Peyer's patch (tissue), 4 donors: ENCODE data around the gene RNF169.

Experiments
- POLR2A ChIP-seq, 2 donors: fragments of 450-650 bp; IDR thresholded peaks; one replicate each; pipeline ENCODE4 v1.5.1; 2017; ENCODE audit warnings: antibody characterized with exemption in 2 of 2, mild to moderate bottlenecking in 2 of 2, moderate library complexity in 2 of 2
- TF ChIP-seq, protein P1 (sequence below), 6 experiments: fragments of 450-650 bp in 4 of 6; fragments of 200-600 bp in 2 of 6; sonication (generic) in 1 of 6; IDR thresholded peaks; one replicate each; pipeline ENCODE4 v1.5.1; 2017 to 2019; ENCODE audit warnings: antibody characterized with exemption in 6 of 6, mild to moderate bottlenecking in 3 of 6, moderate library complexity in 1 of 6

DNA sequence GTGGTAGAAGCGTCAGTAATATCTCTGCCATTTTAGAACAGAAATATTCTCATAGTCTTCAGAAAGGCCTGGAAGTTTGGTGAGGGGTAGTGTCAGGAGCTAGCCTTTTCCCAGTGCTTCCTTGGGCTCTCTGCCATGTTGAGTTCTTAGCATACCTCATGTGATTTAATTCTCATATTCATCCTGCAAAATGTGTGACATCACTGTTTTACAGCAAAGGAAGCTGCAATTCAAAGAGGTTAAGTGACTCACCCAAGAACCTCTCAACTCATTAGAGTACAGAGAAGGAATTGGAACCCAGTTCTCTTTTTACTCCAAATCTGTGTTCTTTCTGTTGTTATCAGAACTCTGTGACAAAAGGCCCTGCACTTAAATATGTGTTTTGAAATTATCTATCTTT, 72.1 kb downstream of the RNF169 start:
- TF ChIP-seq POLR2A (IDR thresholded peaks at IDR 0.05) = no peak
- TF ChIP-seq, protein P1, sequence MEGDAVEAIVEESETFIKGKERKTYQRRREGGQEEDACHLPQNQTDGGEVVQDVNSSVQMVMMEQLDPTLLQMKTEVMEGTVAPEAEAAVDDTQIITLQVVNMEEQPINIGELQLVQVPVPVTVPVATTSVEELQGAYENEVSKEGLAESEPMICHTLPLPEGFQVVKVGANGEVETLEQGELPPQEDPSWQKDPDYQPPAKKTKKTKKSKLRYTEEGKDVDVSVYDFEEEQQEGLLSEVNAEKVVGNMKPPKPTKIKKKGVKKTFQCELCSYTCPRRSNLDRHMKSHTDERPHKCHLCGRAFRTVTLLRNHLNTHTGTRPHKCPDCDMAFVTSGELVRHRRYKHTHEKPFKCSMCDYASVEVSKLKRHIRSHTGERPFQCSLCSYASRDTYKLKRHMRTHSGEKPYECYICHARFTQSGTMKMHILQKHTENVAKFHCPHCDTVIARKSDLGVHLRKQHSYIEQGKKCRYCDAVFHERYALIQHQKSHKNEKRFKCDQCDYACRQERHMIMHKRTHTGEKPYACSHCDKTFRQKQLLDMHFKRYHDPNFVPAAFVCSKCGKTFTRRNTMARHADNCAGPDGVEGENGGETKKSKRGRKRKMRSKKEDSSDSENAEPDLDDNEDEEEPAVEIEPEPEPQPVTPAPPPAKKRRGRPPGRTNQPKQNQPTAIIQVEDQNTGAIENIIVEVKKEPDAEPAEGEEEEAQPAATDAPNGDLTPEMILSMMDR (IDR thresholded peaks at IDR 0.05) = no peak
